GM21737 (cell line): Measurements from ENCODE around the gene KCNMA1.
A peak's percentile ranks its signal among the peaks of the same experiment; 100 is the strongest.

Experiments used
- ATAC-seq: cut with Tn5 transposase; IDR thresholded peaks from one replicate; pipeline ENCODE4 v1.9.1; 2021; ENCODE audit warnings: mild to moderate bottlenecking, moderate library complexity; ENCODE audit not compliant: unreplicated experiment

Gene KCNMA1

GRCh38 chr10:77016855-77017254, 620.8 kb downstream of the KCNMA1 start:
- ATAC-seq, result no peak

DNA sequence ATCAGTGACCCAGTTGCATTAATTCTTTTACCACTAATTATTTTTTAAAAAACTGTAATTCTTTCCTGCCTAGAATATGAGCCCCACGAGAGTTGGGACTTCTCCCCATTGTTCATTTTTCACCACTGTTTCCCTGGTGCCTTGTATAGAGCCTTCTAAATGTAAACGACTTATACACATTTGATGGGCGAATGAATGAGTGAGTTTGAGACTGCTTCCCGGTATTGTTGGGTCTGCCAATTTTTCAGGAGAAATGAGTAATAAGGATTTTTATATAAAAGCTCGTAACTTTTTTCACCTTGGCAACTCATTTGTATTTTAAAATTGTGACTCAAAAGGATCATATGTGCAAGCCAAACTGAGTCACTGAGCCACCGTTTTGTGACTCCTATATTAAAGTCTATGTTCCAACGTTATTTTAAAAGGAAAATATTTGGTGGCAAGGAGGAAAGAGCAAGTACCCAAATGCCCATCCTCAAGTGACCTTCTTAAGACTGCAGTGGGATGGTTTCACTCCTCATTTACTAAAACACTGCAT, 621.3 kb downstream of the KCNMA1 start:
- ATAC-seq, result no peak

DNA sequence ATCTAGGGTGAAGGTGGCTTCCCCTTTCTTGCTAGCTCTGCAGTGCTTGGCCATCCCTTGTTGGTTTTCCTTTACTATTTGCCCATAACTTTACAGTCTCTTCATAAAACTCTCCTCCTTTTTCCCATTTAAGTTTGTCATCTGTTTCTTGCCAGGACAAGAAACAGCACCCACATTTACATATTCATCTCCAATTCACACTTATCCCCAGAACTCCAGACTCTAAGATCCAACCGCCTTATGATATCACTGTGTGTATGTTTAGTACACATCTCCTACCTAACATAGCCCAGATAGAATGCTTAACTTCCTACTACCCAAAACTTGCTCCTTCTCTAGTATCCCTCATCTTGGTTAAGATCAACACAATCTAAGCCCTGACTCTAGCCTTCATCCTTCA, 622.2 kb downstream of the KCNMA1 start:
- ATAC-seq, result no peak

DNA sequence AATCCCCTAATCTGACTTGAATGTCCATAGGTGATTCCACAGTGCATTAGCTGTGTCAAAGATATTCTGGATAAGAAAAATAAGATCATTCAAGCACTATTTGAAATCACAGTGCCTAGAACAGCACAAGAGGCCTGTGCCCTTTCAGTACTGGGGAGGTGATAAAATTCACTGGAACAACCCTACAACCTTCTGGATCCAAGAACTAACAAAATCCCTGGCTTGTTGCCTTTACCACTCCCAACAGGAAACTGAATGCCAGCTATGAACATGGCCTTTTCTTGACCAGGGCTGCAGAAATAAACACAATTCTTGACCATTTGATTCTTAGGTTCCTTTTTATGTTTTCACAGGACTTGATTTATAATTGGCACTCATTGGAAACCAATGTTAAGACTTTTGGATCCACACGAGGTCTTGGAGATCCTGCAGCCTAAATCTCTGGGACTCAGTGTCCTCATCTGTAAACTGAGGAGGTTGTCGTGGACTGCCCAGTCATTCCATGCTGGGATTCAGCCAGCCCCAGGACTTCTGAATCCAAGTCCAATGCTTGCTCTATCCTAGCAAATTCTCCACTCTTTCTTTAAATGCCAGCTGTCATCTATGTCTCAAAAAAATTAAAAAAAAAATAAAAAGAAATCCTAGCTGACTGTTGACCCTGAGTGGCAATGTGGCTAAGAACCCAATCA, 624.7 kb downstream of the KCNMA1 start:
- no peak for ATAC-seq

DNA sequence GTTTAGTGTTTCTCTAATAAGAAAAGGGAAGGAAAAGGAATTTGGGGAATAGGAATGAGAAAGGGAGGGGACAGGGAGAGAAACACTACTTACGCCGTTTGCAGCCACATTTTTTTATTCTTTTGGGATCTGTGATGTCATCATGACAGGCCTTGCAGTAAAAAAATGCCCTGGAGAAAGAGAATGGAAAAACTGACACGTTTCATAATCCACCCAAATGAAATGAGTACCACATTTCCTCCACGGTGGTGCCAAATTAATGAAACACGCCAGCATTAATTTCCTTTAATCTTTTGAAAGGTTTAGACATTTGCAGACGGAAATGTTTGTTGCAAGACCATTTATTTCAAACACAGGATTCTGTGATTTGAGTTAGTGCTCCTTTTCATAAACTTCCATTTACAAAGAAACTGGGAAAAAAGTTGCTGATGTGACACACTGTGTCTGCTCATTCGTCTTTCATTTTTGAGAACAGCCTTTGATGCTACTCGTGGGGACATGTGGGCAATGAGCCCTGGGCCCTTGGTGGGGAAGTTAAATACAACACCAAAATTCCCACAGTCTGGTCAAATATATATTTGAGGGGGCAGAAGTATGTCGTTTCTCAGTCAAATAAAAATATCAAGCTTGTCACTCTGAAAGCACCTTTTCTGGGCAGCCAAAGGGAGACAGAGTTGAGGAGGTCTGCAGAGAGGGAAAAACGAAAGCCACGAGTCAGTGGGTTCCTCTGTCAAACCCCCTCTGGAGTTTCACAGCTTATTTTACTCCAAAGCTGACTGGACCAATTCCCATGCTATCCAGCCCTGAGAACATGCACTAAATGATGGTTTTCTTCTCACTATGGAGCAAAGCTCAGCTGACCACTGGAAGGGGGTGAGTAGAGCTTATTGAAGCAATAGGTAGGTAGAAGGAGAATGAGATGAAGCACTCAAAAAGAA, 625.5 kb downstream of the KCNMA1 start:
- no peak for ATAC-seq

DNA sequence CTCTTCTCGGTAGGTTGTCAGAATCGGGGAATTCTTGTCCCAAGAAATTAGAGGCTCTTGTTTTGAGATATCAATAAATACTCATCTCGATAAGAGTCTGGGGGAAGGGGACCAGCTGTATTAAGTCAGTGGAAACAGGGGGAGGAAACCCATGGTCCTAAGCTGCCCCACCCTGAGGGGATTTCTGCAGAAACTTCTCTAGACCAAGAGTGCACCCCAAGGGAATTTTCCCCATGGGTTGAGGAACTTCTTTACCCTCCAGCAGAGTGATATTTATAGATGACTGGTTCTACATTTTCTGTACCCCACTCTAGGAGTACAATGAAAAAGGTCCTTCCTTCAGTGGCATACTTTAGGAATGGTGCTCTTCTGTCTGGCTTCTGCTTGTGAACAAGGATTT, 627.2 kb downstream of the KCNMA1 start:
- ATAC-seq, result no peak

DNA sequence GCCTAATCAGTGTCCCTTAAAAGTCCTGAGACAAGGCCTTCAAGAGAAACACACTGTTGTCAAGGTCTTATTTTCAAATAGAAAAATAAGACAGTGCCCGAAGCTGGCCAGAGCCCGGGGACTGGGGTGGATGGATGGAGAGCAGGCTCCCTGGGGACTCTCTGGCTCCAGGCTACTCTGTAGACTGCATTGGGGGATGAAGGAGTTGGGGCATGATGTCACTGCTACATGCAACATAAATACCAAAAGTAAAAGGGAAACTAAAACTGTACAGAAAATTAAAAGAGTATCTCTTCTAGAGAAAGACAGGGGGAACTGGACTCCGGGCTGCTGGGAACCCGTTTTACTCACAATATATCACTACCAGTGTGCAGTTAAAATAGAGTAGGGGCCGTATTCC, 629.8 kb downstream of the KCNMA1 start:
- ATAC-seq, result peak; percentile 55

DNA sequence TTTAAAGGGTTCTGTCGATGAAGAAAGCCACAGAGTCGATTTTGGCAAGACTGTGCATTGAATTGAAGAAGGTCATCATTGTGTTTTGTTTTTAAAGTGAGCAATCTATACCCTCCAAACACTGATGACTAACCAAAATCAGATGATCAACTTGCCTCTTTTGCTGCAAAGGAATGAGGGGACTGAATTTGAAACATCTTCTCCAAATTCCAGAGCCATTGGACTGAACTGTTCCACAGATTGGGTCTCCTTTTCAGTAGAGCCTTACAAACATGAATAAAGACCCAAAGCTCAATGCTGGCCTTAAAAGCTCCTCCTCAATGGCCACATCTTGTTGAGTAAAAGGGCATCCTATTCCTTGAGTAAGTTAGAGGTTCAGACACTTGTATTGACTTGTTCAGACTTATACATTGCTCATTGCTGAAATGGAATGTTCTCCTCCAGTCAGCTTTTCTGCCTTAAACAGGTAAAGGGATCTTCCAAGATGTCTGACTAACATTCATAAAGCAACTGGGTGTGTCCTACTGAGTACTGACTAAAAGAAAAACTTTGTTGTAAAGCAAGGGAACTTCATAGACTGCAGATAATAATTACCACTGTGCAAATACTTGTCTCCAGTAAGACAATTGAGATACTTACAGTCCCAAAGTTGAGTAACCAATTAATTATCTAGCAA, 630.6 kb downstream of the KCNMA1 start:
- no peak for ATAC-seq

DNA sequence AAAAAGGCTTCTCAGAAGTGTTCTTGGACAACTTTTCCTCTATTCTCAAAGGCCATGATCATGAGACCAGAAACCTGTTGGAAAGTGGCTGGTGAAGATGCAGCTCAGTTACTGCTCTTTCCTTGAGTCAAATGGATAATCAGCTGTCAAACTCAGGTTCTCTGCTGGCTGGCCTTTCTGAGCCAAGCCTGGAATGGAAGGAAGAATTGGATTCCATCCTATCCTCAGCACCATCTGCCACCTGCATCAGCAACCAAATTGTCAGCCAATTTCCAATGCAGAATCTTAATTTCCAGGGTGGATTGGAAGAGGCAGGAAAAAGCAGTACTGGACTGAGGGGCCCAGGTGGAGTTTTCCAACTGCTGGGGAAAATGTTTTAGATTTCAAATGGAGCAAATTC, 631.7 kb downstream of the KCNMA1 start:
- no peak for ATAC-seq

GRCh38 chr10:77004917-77005564, 632.6 kb downstream of the KCNMA1 start:
- ATAC-seq, result no peak

DNA sequence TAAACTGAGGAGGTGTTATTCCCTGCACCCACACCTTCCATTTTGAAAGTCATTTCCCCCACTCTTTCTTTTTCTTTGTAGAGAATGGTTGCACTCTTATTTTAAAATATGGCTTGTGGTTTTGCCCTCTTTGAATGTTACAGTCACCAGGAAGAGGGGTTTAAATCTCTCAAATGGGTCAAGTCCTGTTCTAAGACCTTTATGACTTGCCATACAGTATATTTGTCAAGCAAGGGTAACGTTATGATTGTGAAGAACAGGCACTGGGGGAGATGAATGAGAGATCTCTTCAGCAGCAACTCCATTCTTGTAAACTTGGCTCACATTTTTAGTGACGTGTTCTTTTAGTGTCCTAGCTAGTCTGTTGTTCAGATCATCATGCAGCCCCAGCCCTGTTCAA, 634.7 kb downstream of the KCNMA1 start:
- ATAC-seq, result no peak

DNA sequence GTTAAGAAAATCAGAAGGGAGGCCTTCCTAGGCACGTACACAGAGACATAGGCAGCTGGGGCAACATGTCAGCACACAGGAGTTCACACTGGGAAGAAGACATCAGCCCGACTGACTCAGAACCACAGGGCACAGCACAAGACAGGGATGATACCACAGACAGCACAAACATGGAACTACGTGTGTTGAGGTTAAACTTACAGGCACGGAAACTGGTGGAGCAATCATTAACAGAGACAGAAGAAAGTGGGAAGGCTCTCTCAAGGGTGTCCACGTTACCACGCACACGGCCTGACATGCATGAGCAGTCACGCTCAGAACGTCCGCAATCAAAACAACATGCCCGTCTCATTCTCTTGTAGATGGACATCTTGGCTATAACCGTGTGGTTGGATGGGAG, 636.4 kb downstream of the KCNMA1 start:
- ATAC-seq, result no peak

DNA sequence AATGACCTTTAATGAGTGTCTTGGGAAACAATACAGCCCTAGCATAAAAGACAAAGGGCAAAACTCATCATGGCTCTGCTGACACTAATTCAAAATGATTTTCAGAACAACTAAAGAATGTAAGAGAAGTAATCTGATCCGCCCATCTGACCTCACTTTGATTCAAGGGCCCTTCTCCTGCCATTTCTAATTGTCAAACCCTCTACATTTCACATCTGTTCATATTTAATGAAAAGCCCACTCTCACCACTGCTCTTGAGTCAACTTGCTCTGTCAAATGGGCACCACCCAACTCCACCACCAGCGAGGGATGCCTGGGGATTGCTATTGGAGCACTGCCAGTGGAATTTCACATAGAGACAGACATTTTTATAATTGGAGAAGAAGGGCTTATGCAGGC, 639.2 kb downstream of the KCNMA1 start:
- ATAC-seq, result no peak

DNA sequence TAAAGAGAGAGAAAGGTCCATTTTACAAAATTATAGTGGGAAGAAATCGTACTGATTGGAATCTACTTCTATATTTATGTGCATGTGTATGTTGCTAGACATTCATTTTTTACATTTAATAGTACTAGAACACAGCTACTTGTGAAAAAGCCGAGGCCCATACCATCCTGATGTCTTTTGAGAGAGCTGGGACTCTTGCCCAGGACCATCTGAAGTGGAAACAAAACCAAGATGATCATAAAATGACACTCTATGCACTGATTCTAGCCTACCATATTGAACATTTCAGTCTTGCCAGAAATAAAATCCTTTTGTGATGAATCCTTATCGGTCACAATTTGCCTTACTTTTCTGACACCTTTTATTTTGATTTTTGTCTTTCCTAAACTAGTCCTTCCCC, 640.0 kb downstream of the KCNMA1 start:
- ATAC-seq, result no peak

- ATAC-seq, result no peak
Observed at GRCh38 chr10:76995023-76995422, 642.6 kb downstream of the KCNMA1 start.

GRCh38 chr10:76993213-76993612, 644.4 kb downstream of the KCNMA1 start:
- no peak for ATAC-seq

DNA sequence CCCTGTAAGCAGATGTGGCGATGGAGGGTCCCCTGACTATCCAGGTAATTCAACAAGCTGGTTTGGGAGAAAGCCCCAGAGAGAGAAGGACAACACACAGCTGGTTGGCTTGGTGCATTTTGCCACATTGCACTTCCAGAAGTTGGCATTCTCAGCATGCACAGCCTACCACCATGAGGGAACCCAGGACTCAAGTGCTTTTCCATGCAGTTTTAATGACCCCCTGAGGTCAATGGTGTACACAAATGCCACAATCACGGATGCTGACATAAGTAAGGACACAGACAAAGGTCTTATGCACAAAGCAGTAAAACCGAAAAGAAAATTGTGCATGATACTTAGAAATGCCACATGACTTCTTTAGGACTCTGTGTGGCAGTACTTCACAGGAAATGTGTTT, 645.1 kb downstream of the KCNMA1 start:
- ATAC-seq, result no peak

DNA sequence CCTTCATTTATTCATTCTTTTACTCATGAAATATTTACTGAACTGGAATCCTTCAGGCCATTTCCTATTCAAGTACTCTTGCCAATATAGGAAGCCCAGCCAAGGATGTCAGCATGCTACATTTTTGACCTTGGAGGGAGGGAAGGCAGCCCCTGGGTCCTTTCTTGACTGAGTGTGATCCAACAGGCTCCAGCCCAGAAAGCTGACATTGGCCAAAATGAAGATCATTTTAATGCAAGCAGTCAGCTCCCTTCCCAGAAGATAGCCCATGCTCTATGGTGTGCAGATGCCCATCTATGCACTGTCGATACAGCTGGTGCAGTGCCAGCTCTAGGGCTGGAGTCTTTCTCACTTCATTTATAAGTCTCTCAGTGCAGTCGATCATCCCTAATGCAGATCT, 646.0 kb downstream of the KCNMA1 start:
- ATAC-seq, result no peak

- no peak for ATAC-seq
Observed at GRCh38 chr10:76990561-76990960, 647.0 kb downstream of the KCNMA1 start.

DNA sequence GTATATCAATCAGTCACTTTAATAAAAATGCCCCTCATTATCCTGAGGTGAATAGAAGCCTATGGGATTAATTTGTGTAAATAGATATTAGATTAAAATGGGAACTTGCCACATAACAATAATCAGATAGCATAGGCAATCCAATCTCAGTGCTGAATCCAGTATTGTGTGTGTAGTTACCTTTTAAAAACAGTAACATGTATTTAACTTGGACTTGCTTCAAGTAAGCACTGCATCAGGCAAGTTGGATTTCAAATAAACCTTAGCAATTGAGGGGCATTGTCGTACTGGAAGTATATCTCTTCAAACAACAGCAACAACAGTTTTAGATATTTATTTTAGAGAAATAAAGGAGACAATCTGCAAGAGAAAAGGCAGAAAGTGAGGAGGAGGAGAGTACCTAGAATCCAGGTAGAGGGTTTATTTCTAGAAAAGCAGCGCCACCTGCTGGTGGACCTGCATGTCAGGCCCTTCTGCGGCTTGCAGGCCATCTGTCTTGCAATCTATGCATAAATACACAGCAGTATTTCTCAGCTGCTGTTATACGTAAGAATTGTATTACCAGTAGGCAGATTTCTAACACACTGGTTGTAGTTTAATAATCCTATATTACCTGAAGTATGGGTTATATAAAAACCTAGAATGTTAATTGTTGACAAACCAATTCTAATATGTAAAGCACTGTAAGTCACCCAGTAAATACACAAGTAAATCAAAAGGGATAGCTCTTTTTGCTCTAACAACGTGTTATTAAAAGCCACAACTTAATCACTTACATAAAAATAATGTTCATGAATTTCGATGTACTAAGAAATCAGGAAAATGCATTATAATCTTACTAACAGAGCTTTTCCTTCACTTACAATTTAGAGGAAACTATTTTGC, 652.8 kb downstream of the KCNMA1 start:
- ATAC-seq, result no peak
